EH (cell line): Measurements from ENCODE around the gene RUNX2.
"Not testable (repeated sequence)": the region's sequence is repeated elsewhere in the genome, so short reads cannot be mapped to it uniquely, and the experiment has no call there.

Source experiments
- DNase-seq: peaks from one replicate; pipeline ENCODE4 v3.0.0-alpha.2; 2015; ENCODE audit warnings: low read depth

The RUNX2 gene

GRCh38 chr6:45457141-45457540, 129.0 kb downstream of the RUNX2 start:
- no peak for DNase-seq

DNA sequence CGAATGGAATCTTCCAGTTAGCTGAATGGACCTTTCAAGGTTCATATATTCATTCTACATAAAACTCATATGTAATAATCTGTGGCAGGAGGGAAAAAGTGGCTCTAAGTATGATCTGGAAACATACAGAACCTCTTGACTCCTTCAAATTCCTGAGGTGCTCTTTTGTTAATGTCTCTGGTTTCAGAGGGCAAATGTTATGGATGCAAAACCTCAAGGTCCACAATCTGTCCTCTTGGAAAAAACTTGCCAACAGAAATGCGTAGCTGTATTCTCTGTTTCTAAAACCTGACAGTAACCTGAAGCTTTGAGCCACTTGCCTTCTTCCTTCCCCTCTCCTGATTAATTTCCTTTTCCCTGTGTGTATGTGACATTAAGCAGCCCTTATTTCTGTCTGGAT, 130.5 kb downstream of the RUNX2 start:
- no peak for DNase-seq

DNA sequence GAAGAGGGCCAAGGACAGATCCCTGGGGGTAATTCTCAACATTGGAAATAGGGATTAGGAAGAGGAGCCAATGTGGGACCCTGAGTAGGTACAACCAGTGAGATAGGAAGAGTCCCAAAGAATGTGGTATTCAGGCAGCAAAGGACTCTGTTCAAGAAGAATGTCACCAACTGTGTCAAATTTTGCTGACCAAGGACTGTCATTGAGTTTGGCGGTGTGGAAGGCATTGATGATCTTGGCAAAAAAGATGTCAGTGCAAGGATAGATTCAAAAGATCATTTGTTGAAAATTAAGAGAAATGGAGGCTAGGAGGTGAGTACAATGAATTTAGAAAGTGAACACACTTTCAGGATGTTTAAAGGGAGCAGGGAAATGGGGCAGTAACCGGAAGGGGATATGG, 132.0 kb downstream of the RUNX2 start:
- DNase-seq = no peak

DNA sequence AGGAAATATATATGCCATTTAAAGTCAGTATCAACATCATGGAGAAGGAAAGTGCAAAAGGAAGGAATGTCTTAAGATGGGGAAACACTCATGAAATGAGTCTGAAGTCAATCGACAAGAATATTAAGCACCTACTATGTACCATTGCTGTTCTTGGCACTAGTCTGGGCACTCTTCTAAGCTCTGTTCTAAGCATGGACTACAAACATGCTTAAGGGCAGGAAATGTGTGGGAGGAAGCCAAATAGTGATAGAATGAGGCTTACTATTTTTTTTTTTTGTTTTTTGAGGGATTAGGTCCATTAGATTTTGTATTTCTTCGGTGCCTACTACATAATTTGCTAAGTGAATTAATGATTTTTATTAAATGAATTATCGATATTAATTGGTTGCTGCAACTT, 133.4 kb downstream of the RUNX2 start:
- DNase-seq = peak; percentile 11

DNA sequence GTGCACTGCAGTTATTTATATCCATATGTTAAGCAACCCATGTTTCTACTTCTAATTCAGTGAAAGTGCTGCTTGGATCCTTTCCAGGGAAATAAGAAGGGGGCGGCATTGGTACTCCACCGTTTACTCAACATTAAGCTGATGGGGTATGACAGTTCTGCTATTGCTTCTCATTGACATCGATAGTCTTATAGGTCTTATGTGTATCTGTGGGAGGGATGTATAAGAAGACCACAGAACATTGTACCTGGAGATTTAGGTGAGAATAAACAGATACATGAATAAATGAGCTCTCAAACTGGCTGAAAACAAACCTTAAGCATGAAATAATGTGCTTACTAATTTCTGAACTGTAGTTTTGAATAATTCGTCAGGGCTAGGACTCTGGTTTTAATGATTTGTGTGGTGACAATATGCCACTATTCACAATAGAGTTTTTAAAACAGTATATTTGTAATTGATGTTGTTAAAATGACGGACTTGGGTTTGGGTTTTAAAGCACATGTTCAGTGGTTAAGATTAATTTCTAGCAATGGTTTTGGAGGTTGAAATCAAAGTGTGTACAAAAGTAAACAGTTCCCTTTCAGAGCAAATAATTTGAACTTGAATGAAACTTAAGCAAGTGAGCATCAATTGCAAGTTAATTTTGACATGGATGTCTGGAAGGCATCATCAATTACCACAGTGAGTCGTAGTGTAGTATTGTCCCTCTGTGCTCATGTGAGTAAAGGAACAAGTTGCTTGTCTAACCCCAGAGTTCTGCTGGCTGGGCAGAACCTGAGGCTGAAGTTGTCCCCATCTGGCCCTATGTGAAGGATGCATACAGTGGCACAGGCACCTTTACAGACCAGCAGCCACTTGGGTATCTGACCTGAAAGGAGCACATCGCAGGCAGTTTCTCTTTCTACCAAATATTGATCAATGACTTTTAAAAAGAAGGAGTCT, 134.3 kb downstream of the RUNX2 start:
- DNase-seq = no peak

GRCh38 chr6:45464685-45465084, 136.6 kb downstream of the RUNX2 start:
- no peak for DNase-seq

DNA sequence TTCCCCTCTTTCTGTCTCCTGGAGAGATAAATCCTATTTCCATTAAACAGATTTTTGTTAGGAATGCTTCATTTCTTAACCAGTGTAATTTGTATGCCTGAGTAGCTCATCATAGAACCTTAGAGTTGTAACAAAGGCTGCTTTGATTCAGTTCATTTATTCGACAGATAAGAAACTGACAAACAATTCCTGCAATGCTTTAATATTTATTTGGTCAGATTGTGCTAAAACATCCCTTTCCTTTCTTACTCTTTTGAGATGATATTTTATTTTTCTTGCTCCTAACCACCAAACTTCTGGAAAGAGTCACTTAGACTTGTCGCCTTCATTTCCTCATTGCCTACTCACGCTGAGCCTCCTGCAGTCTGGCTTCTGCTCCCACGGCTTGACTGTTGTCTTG, 138.6 kb downstream of the RUNX2 start:
- DNase-seq = no peak

GRCh38 chr6:45467417-45467816, 139.3 kb downstream of the RUNX2 start:
- DNase-seq = not testable (repeated sequence)

GRCh38 chr6:45467853-45468252, 139.7 kb downstream of the RUNX2 start:
- DNase-seq = no peak

- DNase-seq = no peak
These were observed 141.5 kb downstream of the RUNX2 start for GRCh38 chr6:45469663-45470062.

DNA sequence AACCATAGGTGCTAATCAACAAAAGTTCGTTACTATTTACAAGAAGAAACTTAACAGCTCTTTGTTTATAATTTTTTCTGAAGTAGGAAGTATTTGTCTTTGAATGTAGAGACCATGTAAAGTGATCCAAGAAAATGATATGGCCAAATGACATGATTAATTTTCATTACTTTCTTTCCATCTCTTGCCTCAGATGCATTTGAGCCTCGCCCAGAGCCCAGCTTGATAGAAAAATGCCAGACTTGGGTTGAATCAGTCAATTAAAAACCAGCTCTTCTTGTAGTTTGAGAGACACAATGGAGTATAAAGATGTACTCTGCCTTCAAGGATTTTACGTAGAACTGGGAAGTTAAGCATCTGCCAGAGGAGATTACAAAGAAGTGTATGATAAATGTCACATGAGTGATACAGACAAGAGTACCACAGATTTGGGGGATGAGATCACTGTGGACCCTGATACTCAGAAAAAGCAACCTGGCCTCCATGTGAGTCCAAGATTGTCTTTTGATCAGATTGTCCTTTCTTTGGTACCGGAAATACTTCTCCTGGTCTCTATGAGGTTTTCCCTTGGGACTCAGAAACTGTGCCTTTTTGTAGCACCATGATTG, 142.1 kb downstream of the RUNX2 start:
- no peak for DNase-seq

DNA sequence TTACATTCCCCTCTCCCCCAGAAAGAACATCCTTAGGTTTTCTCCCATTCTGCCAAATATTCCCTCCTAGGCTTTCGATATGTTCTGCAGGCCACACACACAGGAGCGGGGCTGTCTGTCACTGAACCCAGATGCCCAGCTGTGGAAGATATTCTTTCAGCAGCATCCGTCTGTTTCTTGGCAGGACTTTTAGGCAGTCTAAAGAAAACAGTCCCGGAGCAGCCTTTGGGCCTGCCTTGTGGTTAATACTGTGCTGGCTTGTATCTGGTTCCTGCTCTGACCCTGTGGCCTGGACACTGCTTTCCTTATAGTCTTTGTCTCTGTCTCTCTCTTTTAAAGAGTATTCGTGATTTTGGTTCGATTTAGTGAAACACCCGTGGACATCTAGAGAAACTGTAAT, 144.3 kb downstream of the RUNX2 start:
- no peak for DNase-seq

DNA sequence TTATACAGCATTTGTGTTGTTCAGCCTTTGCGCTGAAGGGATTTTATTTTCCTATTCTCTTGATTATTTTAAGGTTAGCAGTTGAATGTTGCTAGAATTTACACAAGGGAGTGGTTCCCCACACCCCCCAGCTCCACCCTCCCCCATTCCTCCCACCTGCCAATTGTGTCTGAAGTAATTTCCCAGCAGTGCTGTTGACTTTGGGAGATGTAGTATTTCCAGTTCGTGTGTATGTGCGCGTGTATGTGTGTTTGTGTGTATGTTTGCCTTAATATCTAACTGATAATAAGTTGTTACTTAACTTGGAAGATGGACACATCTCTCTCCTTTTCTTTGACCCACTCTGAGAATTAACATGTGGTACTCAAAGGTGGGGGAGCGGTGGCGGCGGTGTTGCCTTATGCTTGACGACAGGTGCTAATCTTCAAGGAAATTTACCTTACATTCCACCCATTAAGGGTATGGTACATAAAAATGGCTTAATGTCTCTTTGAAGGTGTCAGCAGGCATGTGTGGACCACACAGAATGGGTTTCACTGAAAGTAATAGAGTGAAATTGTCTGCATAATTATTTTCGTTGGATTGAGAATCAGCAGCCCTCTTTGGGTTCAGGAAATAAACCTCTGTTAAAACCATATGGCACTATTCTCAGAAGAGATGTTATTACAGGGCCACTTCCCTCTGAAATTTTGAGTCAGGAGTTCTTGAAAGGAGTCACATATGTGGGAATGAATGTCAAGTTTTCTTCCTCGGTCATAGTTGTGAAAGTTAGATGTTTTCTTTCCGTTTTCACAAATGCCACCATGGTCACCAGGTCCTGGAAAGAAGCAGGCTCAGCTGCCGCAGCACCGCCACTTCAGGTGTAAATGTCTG, 145.2 kb downstream of the RUNX2 start:
- DNase-seq = no peak

DNA sequence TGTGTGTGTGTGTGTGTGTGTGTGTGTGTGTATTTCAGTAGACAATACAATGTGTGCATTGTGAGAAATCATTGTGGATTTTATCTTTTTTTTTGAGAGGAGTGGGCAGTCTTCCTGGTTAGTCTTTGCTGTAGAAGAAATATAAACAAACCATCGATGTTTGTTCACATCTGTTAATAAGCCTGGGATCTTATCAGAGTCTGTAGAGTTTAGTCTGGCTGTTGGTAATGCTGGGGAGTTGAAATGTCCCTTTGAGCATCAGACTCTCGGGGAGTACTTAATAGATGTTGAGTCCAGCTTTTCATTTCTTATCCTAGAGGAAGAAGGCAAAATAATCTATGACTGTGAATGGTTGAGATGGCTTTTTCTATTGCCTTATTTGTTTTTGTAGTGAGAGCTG, 146.2 kb downstream of the RUNX2 start:
- DNase-seq = no peak

DNA sequence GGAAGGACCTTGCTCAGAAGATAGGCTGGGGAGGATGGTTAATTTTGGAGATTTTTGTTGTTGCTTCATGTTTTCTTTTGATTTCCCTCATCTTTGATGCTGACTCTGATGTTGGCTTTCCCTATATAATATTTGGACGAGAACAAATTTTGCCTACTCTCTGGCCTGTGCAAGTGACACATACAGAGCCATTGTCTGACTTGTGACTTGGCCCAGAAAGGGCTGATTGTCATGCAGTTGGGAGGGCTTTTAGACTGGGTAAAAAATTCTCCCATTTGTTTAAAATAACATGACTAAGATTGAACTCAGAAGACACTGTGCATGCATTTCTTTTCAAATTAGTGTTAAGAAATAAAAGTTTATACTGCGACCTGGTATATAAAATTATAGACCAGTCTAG, 148.2 kb downstream of the RUNX2 start:
- DNase-seq = no peak

DNA sequence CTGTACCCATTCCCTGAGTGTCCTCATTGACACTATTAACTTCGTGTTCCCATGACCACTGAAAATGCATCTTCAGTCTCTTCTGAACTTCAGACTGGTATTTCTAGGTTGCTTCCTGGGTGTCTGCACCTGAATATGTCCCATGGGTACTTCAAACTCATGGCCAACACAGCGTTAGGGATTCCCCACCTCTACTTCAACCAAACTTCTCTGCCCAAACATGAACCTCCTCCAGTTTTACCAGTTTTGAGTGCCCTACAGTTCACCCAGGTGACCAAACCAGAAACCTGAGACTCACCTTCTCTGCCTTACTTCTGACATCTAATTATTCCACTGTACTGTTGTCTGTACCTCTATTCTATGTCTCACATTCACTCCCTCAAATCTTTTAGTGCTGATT, 149.1 kb downstream of the RUNX2 start:
- no peak for DNase-seq

DNA sequence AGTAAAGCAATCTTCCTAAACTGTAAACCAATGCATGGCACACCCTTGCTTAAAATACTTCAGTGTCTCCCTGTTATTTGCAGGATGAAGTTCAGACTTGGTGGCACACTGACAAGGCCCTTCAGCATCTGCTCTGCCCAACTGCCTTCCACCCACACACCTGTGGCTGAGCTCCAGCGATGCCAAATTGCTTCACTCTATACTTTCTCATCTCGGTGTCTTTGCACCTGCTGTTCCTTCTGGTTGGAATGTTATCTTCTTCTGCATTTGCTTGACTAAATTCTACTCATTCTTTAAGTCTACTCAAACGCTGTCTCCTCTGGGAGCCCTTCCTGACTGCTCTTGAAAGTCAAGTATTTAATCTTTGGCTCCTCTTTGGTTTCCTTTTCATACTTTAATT, 149.7 kb downstream of the RUNX2 start:
- DNase-seq = no peak

DNA sequence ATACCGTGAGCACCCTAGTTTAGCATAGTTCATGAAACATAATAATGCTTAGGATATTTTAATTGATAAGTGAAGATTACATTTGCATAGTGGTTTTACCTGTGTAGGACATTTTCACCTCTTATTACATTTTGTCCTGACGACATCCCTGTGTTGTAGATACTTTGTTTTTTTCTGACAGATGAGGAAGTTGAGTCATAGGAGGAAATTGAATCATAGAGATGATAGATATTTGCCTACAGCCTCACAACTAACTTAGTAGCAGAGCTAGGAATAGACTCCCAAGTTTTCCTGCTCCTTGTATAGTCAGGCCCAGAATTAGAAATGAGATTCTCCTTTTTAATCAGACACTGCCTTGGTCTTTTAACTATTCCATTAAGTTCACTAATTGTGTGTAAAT, 150.1 kb downstream of the RUNX2 start:
- DNase-seq = peak; percentile 66

- peak; percentile 58 for DNase-seq
These were observed 152.0 kb downstream of the RUNX2 start for GRCh38 chr6:45479834-45480751.

DNA sequence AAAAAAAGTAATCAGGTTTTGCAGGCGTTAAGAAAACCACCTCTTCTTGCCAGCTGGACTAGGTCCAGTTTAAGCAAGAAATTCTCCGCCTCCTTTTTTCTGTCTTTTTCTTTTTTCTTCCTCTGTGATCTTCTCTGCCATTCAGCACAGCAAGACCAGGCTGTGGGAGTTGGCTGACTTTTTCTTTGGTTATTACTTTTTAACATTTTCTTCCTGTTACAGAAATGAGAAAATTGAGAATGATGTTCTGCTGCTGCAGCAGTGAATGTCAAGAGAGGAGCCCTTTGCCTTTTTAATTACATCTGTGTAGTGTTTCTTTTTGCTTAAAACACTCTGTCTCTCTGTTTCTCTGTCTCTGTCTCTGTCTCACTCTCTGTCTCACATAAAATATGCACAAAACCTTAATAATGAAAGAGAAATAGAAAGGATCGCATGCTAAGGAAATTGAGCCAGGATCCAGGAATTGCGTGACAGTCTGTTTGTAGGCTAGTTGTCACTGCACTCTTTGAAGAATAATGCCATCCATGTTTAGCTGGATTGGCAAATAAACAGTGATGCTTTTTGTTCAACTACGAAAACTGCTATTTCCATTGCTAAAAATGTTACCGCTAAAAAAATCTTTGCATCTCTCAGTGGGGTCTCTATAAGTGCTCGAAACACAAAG, 152.8 kb downstream of the RUNX2 start:
- DNase-seq = peak; percentile 20

- DNase-seq = peak; percentile 92
These were observed 154.9 kb downstream of the RUNX2 start for GRCh38 chr6:45483021-45483420.
